AG10803 (cell line): Measurements from ENCODE around the gene SEL1L2.

ENCODE experiments used
- DNase-seq: peaks from one replicate; pipeline ENCODE4 v3.0.0; 2010; ENCODE audit warnings: low read depth
- H3K4me3 ChIP-seq: 2 replicates; pipeline ENCODE4 v1.5.1; 2011; ENCODE audit warnings: mild to moderate bottlenecking, low read length, control low read depth
- CTCF ChIP-seq: conservative IDR thresholded peaks from 2 replicates; pipeline ENCODE4 v1.5.1; 2011; ENCODE audit warnings: mild to moderate bottlenecking, low read length, control low read depth, inconsistent platforms

Gene SEL1L2

GRCh38 chr20:13858871-13859270 is 131.5 kb downstream of the SEL1L2 start:
- no peak for DNase-seq
- no peak overlapping the region for H3K4me3 ChIP-seq
- TF ChIP-seq CTCF, result no peak

DNA sequence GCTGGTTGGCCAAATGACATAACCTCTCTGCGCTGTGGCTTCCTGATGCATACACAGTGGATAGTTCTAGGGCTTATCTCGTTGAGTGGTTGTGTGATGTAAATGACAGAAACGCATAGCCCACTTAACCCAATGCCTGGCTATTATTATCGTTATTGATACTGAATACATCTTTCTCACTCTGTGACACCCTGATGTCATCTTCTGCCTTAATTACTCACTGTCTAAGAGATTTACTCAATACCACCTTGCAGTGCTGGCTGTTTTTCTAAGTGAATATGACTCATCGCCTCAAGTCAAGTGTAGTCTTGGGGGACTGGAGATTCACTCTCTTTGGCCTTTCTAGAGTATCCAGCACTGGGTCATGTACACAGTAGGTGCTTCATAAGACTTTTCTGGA is 132.0 kb downstream of the SEL1L2 start:
- no peak for TF ChIP-seq CTCF
- peak; percentile 32 for DNase-seq
- no peak overlapping the region for H3K4me3 ChIP-seq

- no peak overlapping the region for H3K4me3 ChIP-seq
- peak; percentile 58 for DNase-seq
- no peak for TF ChIP-seq CTCF
These were observed 132.5 kb downstream of the SEL1L2 start for GRCh38 chr20:13857961-13858360.

GRCh38 chr20:13857304-13857703 is 133.1 kb downstream of the SEL1L2 start:
- no peak overlapping the region for H3K4me3 ChIP-seq
- DNase-seq, result peak; percentile 31

GRCh38 chr20:13856354-13856753 is 134.1 kb downstream of the SEL1L2 start:
- no peak for TF ChIP-seq CTCF
- no peak for DNase-seq
- no peak overlapping the region for H3K4me3 ChIP-seq

More at GRCh38 chr20:13857304-13857703, 133.1 kb downstream of the SEL1L2 start:
- no peak for TF ChIP-seq CTCF

- H3K4me3 ChIP-seq, result no peak overlapping the region
- DNase-seq, result no peak
- no peak for TF ChIP-seq CTCF
These were observed 134.8 kb downstream of the SEL1L2 start for GRCh38 chr20:13855613-13856012.

DNA sequence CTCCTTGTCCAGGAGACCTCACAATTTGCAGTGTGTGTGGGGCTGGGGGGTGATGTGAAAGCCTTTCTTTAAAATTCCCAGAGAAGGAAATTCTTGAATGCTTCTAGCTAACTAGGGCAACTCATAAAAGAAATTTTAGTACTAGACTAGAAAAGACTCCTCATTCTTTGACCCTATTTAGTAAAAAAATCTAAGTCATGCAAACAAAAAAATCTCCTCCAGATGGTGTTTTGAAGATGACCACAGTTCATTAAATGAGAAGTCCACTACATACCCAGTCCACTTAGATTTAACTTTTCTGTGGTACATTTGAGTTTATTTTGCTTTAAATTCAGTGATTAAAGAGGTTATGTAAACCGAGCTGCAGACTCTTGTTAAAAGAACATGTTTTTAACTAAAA is 138.1 kb downstream of the SEL1L2 start:
- peak; percentile 82 for DNase-seq
- H3K4me3 ChIP-seq, result no peak overlapping the region
- TF ChIP-seq CTCF, result no peak
